ENCODE data around the gene MGAT5.

MGAT5 gene

GRCh38 chr2:134325696-134326095, 71.8 kb downstream of the MGAT5 start:
- no peak overlapping the region for H3K4me3 ChIP-seq (ENCODE audit: low read depth, low read length)

DNA sequence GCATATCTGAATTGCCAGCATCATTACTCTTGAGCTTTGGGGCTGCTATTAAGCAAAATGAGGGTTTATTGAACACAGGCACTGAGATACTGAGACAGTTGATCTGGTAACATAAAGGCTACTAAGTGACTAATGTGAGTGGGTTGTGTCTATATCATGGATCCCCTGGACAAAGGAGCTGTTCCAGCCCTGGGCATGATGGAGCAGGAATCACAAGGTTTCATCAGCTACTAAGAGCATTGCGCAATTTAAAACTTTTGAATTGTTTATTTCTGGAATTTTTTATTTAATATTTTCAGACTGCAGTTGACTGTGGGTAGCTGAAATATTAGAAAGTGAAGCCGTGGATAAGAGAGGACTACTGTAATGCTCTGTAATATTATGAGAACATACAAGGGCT, 73.5 kb downstream of the MGAT5 start:
- no peak overlapping the region for H3K4me3 ChIP-seq (ENCODE audit: low read depth, low read length)

DNA sequence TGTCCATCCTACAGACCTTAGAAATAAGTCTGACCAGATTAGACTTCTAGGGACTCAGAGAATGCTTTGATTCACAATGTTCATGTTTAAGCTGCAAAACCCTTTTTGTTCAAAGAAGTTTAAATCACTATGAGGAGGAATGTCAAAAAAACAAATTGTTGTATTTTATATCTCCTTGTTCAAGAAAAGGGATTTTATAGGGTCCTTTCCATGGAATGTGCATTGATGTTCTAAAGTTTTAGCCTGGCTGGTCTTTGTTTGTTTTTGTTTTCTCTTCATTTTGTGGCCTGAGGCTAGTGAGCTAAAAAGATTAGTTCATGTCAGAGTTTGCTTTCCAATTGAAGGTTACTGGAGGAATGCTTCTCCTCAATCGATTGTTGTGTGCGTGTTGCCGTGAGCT, 77.2 kb downstream of the MGAT5 start:
- H3K4me3 ChIP-seq (ENCODE audit: low read depth, low read length) = no peak overlapping the region

GRCh38 chr2:134333646-134334189, 79.8 kb downstream of the MGAT5 start:
- H3K4me3 ChIP-seq (ENCODE audit: low read depth, low read length) = no peak overlapping the region

GRCh38 chr2:134334542-134335353, 80.9 kb downstream of the MGAT5 start:
- no peak overlapping the region for H3K4me3 ChIP-seq (ENCODE audit: low read depth, low read length)

DNA sequence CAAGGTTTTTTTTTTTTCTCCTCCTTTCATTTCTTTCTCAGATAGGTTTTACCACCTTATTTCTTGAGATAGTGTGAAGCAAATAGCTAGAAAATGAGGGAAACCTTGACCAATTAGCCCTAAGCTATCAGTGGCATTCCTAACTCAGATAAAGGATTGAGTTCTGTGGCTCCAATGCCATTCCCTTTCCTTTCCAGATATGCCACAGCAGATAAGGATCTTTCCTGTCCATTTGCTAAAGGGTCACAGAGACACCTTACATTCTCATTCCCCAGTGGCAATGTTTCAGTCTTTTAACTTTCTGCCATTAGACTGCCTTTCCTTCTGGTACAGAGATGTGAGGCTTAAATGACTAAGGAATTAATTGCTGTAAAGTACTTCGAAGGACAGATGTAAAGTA, 81.7 kb downstream of the MGAT5 start:
- no peak overlapping the region for H3K4me3 ChIP-seq (ENCODE audit: low read depth, low read length)

GRCh38 chr2:134336352-134336751, 82.5 kb downstream of the MGAT5 start:
- H3K4me3 ChIP-seq (ENCODE audit: low read depth, low read length) = no peak overlapping the region

- H3K4me3 ChIP-seq (ENCODE audit: low read depth, low read length) = no peak overlapping the region
These were observed 83.0 kb downstream of the MGAT5 start for GRCh38 chr2:134336921-134337320.

DNA sequence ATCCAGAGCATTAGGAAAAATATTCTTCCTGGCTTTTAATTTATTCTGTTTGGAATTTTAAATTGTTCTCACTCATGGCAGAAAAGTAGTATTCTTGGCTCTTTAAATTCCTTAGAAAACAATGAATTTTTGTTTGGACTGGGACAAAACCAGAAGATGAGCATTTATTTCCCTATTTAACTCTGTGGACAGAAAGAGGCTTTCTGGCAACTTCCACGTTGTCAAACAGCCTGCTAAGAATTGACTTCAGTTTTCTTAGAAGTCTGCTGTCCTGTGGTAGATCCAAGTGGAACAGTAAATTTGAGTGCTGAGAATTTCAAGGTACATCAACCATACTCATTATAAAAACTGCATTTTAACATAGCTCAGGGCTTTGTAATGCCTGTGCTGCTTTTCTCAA, 83.8 kb downstream of the MGAT5 start:
- H3K4me3 ChIP-seq (ENCODE audit: low read depth, low read length) = no peak overlapping the region

GRCh38 chr2:134338208-134338607, 84.3 kb downstream of the MGAT5 start:
- H3K4me3 ChIP-seq (ENCODE audit: low read depth, low read length) = no peak overlapping the region

- H3K4me3 ChIP-seq (ENCODE audit: low read depth, low read length) = no peak overlapping the region
These were observed 87.6 kb downstream of the MGAT5 start for GRCh38 chr2:134341476-134341875.

DNA sequence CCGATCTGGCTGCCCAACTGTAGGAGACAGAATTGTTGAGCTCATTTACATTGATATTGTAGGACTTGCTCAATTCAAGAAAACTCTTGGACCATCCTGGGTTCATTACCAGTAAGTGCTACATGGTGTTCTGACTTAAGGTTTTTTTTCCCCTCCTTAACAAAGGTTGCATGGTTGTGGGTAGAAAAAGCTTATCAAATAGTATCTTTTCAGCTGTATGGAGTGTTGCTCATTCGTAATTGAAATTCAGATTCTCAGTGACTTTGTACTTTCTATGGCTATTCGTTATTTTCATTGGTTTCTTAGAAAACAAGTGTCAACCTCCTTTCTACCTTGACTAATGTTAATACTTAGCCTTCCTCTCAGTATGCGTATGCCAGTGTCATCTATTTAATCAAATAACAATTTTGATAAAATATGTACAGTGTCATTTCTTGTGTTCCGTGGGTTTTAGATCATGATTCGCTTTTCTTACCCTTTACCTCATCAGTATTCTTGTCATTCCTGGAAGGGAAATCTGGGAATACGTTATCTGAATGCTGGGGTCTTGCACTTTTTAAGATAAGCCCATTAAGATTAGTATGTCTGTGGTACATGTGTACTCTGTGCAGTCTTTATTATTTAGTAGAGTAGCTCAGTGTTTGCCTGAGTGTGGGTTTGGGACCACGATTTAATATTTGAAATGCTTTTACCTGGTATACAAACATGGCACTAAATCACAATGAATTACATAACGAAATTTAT, 91.3 kb downstream of the MGAT5 start:
- no peak overlapping the region for H3K4me3 ChIP-seq (ENCODE audit: low read depth, low read length)

GRCh38 chr2:134346141-134346540, 92.3 kb downstream of the MGAT5 start:
- no peak overlapping the region for H3K4me3 ChIP-seq (ENCODE audit: low read depth, low read length)

GRCh38 chr2:134347756-134348155, 93.9 kb downstream of the MGAT5 start:
- no peak overlapping the region for H3K4me3 ChIP-seq (ENCODE audit: low read depth, low read length)

DNA sequence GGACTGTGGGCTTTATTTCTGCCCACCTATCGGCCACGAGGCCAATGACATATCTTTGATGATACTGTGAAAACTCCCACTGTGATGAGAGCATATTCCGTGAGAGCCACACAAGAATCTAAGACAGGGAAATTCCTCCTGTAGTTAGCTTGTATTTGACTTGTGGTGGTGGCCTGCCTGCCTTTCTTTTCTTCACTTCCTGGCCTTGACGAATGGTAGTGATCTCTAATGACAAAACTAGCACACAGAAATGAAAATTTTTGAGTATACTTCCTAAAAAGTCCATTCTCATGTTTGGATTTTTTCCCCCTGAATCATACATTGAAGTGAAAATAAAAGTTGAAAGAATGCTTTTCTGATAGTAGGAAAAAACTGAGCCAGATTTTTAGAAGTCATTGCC, 94.4 kb downstream of the MGAT5 start:
- H3K4me3 ChIP-seq (ENCODE audit: low read depth, low read length) = no peak overlapping the region

- H3K4me3 ChIP-seq (ENCODE audit: low read depth, low read length) = no peak overlapping the region
These were observed 94.9 kb downstream of the MGAT5 start for GRCh38 chr2:134348760-134349159.

DNA sequence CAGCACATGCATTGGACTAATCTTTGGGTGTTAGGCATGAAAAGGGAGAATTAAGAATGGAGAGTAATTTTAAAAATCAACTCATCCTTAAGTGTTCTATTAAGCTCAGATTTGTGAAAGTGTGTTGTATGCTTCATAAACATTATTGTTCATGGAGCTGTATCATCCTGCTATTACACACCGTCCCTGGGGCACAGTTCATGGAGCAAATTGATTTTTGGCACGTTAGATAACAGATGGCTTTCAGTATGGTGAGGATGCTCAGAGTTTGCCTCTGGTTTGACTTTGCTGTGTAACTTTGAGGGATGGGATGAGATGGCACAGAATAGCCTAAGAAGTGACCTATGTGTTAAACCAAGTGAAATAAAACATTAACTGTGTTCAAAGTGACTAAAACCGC, 97.1 kb downstream of the MGAT5 start:
- H3K4me3 ChIP-seq (ENCODE audit: low read depth, low read length) = no peak overlapping the region

DNA sequence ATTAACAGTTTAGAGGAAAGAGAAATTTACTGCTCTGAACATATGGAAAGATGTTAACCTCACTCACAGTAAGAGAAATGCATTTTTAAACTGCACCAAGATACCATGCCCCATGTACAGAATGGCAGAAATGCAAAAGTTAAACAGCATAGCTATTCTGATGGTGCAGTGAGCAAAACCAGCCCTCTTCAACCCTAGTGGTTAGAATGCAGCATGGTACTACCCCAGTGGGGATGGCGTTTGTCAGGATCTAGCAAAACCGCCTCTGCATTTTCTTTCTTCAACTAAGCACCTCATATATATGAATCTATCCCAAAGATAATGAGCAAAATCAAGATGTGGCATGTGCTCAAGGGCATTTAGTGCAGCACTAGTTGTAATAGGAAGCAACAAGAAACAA, 98.0 kb downstream of the MGAT5 start:
- no peak overlapping the region for H3K4me3 ChIP-seq (ENCODE audit: low read depth, low read length)

DNA sequence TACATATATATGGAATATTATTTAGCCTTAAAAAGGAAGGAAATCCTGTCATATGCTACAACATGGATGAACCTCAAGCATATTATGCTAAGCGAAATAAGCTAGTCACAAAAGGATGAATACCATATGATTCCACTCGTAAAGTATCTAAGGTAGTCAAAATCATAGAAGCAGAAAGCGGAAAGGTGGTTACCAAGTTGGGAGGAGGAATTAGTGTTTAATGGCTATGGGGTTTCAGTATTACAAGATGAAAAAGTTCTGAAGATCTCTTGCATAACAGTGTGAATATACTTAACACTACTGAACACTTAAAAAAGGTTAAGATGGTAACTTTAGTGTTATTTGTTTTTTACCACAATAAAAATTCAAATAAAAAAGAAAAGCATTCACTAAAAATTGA, 99.0 kb downstream of the MGAT5 start:
- H3K4me3 ChIP-seq (ENCODE audit: low read depth, low read length) = no peak overlapping the region

DNA sequence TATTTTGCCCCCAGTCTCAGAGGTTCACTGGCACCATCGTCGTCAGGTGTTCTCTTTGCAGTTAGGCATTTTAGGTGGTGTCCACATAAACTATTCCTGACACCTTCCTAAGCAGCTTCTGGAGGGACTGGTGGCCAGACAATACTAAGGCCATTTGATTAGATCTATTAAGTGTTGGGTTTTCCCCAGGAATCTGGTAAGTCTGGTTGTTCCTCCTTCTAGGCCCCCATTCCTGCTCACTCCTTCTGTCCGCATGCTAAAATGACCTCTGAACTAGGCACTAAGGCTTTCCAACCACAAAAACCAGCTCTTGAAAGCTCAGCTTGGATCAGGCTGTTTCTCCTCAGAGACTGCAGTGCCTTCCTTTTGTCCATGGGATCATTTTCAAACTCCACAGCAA, 100.7 kb downstream of the MGAT5 start:
- H3K4me3 ChIP-seq (ENCODE audit: low read depth, low read length) = no peak overlapping the region

DNA sequence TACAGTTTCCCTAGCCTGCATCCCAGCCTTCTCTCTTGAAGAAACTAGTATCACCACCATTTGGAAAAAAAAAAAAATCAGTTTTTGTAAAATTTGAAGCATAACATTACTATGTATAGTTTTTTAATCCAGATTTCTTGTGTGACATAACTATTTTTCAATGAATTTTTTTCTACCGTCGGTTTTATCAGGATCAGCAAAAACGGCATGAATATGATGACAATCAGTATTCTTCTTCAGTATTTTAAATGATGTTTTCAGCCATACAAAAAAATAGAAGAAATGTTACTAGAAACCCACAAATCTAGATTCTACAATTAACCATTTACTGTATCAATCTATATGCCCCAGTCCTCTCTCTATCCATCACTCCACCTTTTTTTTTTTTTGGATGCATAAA, 103.9 kb downstream of the MGAT5 start:
- no peak overlapping the region for H3K4me3 ChIP-seq (ENCODE audit: low read depth, low read length)
